Ovary (tissue), 9 donors: Measurements from ENCODE around the gene SLC22A2. TPM values are rescaled to one million over a fixed set of nuclear protein-coding genes. Genes with fewer than 3 reads are reported as not detected.

Source experiments
- DNase-seq, 5 donors: peaks; one replicate each; pipeline ENCODE4 v3.0.0-alpha.2; 2019 to 2020
- H3K27ac ChIP-seq, 2 donors: fragments of 200-600 bp; one replicate each; pipeline versions ENCODE4 v1.5.1 to v1.8.0; 2019 to 2022
- H3K27me3 ChIP-seq: fragments of 200-600 bp; one replicate; pipeline ENCODE4 v1.8.0; 2022
- H3K36me3 ChIP-seq: fragments of 200-600 bp; sonication (generic); one replicate; pipeline ENCODE4 v1.5.1; 2019
- H3K4me1 ChIP-seq: one replicate; pipeline ENCODE4 v1.8.1; 2013; ENCODE audit warnings: mild to moderate bottlenecking, moderate library complexity; ENCODE audit not compliant: insufficient read depth
- H3K4me3 ChIP-seq: fragments of 200-600 bp; sonication (generic); one replicate; pipeline ENCODE4 v1.5.1; 2017
- H3K9me3 ChIP-seq, 2 donors: fragments of 200-600 bp in 1 of 2; sonication (generic) in 1 of 2; one replicate each; pipeline versions ENCODE4 v1.5.1 to v1.8.1; 2013 to 2019; ENCODE audit warnings: mild to moderate bottlenecking in 1 of 2, moderate library complexity in 1 of 2
- EP300 ChIP-seq: sonication (generic); formaldehyde crosslinking; IDR thresholded peaks from one replicate; pipeline ENCODE4 v1.6.1; 2017; ENCODE audit warnings: antibody characterized with exemption
- POLR2A ChIP-seq: fragments of 450-650 bp; IDR thresholded peaks from one replicate; pipeline ENCODE4 v1.6.1; 2017; ENCODE audit warnings: antibody characterized with exemption, mild to moderate bottlenecking, moderate library complexity
- WGBS, 3 donors: extraction: QIAGEN DNeasy Blood & Tissue Kit in 1 of 3; methylation state at CpG; one replicate each; pipeline versions ENCODE4 v1.1.5 to v1.1.7; 2013 to 2017; 5-methylcytosine and 5-hydroxymethylcytosine counted together
- intact Hi-C, 4 donors: fragments of 100-400 bp; cut with DNase I; formaldehyde crosslinking; loops; one replicate each; pipeline versions ENCODE4 v1.11.0 to v1.15.1; 2022 to 2023
- polyA plus RNA-seq, 2 donors: library from polyadenylated mRNA; stranded (reverse); fragments of 200-250 nt in 1 of 2; fragments of 350-450 nt in 1 of 2; fragmentation: Illumina TruSeq in 1 of 2; extraction: RNeasy Lipid Tissue Mini Kit (QIAGEN cat#74804) in 1 of 2; gene quantifications; one replicate each; pipeline ENCODE4 v1.2.3, GENCODE V29; 2013 to 2014
- total RNA-seq, 7 donors: library from RNA; depleted of rRNA in 2 of 7; stranded (reverse); fragments of >200 nt in 2 of 7; fragmentation: NEBNext Ultra II Directional in 3 of 7; extraction: Animal tissue kit (Norgen Biotek cat#: 25700) in 3 of 7; gene quantifications; one replicate each; pipeline versions ENCODE4 v1.1.0 to v1.2.4, GENCODE V29; 2016 to 2023
- TF ChIP-seq, protein P1 (sequence below), 3 donors: fragments of 450-650 bp in 2 of 3; fragments of 200-600 bp in 1 of 3; IDR thresholded peaks; one replicate each; pipeline versions ENCODE4 v1.5.1 to v1.8.0; 2016 to 2022; ENCODE audit warnings: antibody characterized with exemption in 3 of 3, mild to moderate bottlenecking in 1 of 3
- donor health status: DM: no; HTN: no; CAD: no; lungs with moderate emphysema.
- donor health status: DM: no; HTN: no; CAD: no.
- donor health status: Bipolar disorder and iron deficiency.
- donor health status: DM: yes; HTN: yes; CAD: no.
- donor health status: DM: no; HTN: no; CAD: no.
- donor health status: DM: yes; HTN: yes; CAD: no.

The SLC22A2 gene
- total and polyA plus RNA-seq, 9 donors, result 0.10 to 0.20 (median 0.16) TPM; not detected in 6

- TF ChIP-seq EP300 (no peak), POLR2A (no peak)
- TF ChIP-seq, protein P1, sequence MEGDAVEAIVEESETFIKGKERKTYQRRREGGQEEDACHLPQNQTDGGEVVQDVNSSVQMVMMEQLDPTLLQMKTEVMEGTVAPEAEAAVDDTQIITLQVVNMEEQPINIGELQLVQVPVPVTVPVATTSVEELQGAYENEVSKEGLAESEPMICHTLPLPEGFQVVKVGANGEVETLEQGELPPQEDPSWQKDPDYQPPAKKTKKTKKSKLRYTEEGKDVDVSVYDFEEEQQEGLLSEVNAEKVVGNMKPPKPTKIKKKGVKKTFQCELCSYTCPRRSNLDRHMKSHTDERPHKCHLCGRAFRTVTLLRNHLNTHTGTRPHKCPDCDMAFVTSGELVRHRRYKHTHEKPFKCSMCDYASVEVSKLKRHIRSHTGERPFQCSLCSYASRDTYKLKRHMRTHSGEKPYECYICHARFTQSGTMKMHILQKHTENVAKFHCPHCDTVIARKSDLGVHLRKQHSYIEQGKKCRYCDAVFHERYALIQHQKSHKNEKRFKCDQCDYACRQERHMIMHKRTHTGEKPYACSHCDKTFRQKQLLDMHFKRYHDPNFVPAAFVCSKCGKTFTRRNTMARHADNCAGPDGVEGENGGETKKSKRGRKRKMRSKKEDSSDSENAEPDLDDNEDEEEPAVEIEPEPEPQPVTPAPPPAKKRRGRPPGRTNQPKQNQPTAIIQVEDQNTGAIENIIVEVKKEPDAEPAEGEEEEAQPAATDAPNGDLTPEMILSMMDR (IDR thresholded peaks at IDR 0.05), result no peak
- H3K27me3 ChIP-seq, result no peaks in the 10 kb centered on the region
- no peaks in the 10 kb centered on the region for H3K9me3 ChIP-seq
- H3K4me3 ChIP-seq, result no peak overlapping the region
- H3K27ac ChIP-seq, result no peak overlapping the region
- 80 to 86% (median 85%) methylated on average over 4 of the region's 4 CpGs for WGBS, 3 donors
- H3K36me3 ChIP-seq, result no peaks in the 10 kb centered on the region
- no peak for DNase-seq
- intact Hi-C loops, result no loop called here
- no peaks in the 10 kb centered on the region for H3K4me1 ChIP-seq
Observed at GRCh38 chr6:160274871-160275510, 16.4 kb upstream of the SLC22A2 start.

- Histone ChIP-seq H3K4me3 (no peak overlapping the region), H3K9me3 (no peaks in the 10 kb centered on the region), H3K27me3 (no peaks in the 10 kb centered on the region), H3K27ac (no peak overlapping the region), H3K4me1 (no peaks in the 10 kb centered on the region), H3K36me3 (no peaks in the 10 kb centered on the region)
- 76 to 95% (median 84%) methylated on average over 5 of the region's 5 CpGs for WGBS, 3 donors
- no peak for DNase-seq
- no peak for TF ChIP-seq POLR2A
- intact Hi-C loops, result no loop called here
Observed at GRCh38 chr6:160273750-160274149, 15.1 kb upstream of the SLC22A2 start.

GRCh38 chr6:160273196-160273595 lies 14.6 kb upstream of the SLC22A2 start:
- H3K4me3 ChIP-seq, result no peak overlapping the region
- H3K36me3 ChIP-seq, result no peaks in the 10 kb centered on the region
- H3K4me1 ChIP-seq, result no peaks in the 10 kb centered on the region
- H3K27ac ChIP-seq, result no peak overlapping the region
- no peaks in the 10 kb centered on the region for H3K9me3 ChIP-seq
- DNase-seq, result no peak
- TF ChIP-seq POLR2A, result no peak
- TF ChIP-seq, protein P1 (IDR thresholded peaks at IDR 0.05), result no peak
- no peak for TF ChIP-seq EP300
- H3K27me3 ChIP-seq, result no peaks in the 10 kb centered on the region
- intact Hi-C loops, result no loop called here

DNA sequence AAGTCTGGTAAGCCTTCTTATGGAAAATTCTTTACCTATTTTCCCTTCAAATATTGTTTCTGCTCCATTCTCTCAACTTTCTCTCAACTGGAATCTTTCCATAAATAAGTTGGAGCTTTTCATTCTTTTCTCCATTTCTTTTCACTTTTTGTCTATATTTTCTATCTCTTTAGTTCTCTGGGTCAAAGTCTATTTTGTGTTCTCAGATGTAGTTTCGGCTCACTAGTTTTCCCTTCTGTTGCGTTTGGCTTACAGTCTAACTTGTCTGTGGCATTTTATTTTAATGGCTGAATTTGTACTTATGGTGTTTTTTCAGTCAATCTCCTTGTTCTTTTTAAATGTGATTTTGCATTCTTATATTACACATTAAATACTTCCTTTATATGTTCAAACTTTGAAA lies 14.1 kb upstream of the SLC22A2 start:
- Histone ChIP-seq H3K4me1 (no peaks in the 10 kb centered on the region), H3K4me3 (no peak overlapping the region), H3K27me3 (no peaks in the 10 kb centered on the region), H3K9me3 (no peaks in the 10 kb centered on the region), H3K36me3 (no peaks in the 10 kb centered on the region), H3K27ac (no peak overlapping the region)
- TF ChIP-seq POLR2A (no peak), EP300 (no peak)
- TF ChIP-seq, protein P1 (IDR thresholded peaks at IDR 0.05), result no peak
- no peak for DNase-seq
- WGBS, 3 donors, result 89 to 96% (median 90%) methylated on average over 2 of the region's 2 CpGs
- intact Hi-C loops, result no loop called here

- no peak for TF ChIP-seq POLR2A
- TF ChIP-seq, protein P1 (IDR thresholded peaks at IDR 0.05), result no peak
- no peak for TF ChIP-seq EP300
- no peaks in the 10 kb centered on the region for H3K9me3 ChIP-seq
- no peak overlapping the region for H3K27ac ChIP-seq
- WGBS, 3 donors, result 88 to 92% (median 89%) methylated on average over 6 of the region's 6 CpGs
- H3K4me3 ChIP-seq, result no peak overlapping the region
- no peaks in the 10 kb centered on the region for H3K36me3 ChIP-seq
- intact Hi-C loops, result no loop called here
- DNase-seq, result no peak
- no peaks in the 10 kb centered on the region for H3K27me3 ChIP-seq
- H3K4me1 ChIP-seq, result no peaks in the 10 kb centered on the region
Observed at GRCh38 chr6:160270347-160270746, 11.7 kb upstream of the SLC22A2 start.
